Activated naive CD4-positive, alpha-beta T cell treated with anti-CD3 and anti-CD28 coated beads, Interleukin-2, amount 50 U/mL, for 72 hours (primary cell): Measurements from ENCODE around the gene CATSPER3. TPM values are rescaled to one million over a fixed set of nuclear protein-coding genes. Genes with fewer than 3 reads are reported as not detected.
A peak's percentile ranks its signal among the peaks of the same experiment; 100 is the strongest.
"Not testable (repeated sequence)": the region's sequence is repeated elsewhere in the genome, so short reads cannot be mapped to it uniquely, and the experiment has no call there.

Experiments used
- ATAC-seq, 2 donors: fragments of 150-1000 bp; cut with Tn5 transposase; 2 replicates each; pipeline ENCODE4 v1.10.0; 2021; ENCODE audit warnings: mild to moderate bottlenecking in 2 of 2, moderate library complexity in 2 of 2
- DNase-seq, 2 donors: peaks; one replicate each; pipeline ENCODE4 v3.0.0; 2021 to 2022; ENCODE audit warnings: low spot score in 2 of 2
- H3K27ac Mint-ChIP-seq, 2 donors: one replicate each; pipeline ENCODE4 v1.8.0; 2022; ENCODE audit warnings: mild to moderate bottlenecking in 2 of 2, mixed read lengths in 2 of 2
- H3K36me3 Mint-ChIP-seq, 2 donors: one replicate each; pipeline ENCODE4 v1.8.0; 2022; ENCODE audit warnings: mixed read lengths in 2 of 2
- H3K9me3 Mint-ChIP-seq, 2 donors: one replicate each; pipeline ENCODE4 v1.8.0; 2022; ENCODE audit warnings: mixed read lengths in 2 of 2
- total RNA-seq, 2 donors: library from RNA; stranded (reverse); gene quantifications; one replicate each; pipeline ENCODE4 v1.2.3, GENCODE V29; 2022

CATSPER3 gene
- total RNA-seq, 2 donors from 2014 or later: 0.23 to 0.51 TPM

GRCh38 chr5:134998068-134998467, 30.4 kb downstream of the CATSPER3 start:
- ATAC-seq, H3K9me3 Mint-ChIP-seq, DNase-seq, H3K36me3 Mint-ChIP-seq, H3K27ac Mint-ChIP-seq: not testable (repeated sequence)

GRCh38 chr5:135004376-135004775, 36.7 kb downstream of the CATSPER3 start:
- DNase-seq: no peak
- peak overlapping the region; percentile 8 to 61 for H3K27ac Mint-ChIP-seq
- no peaks in the 10 kb centered on the region for H3K9me3 Mint-ChIP-seq
- no peaks in the 10 kb centered on the region for H3K36me3 Mint-ChIP-seq
- no peak for ATAC-seq

- no peak for ATAC-seq
- Mint-ChIP-seq H3K9me3 (no peaks in the 10 kb centered on the region), H3K36me3 (no peaks in the 10 kb centered on the region), H3K27ac (peak overlapping the region in 1 of 2 donors; percentile 8)
- no peak for DNase-seq
Observed at GRCh38 chr5:135005076-135005475, 37.4 kb downstream of the CATSPER3 start.

GRCh38 chr5:135007305-135007704, 39.6 kb downstream of the CATSPER3 start:
- ATAC-seq (no peak), DNase-seq (no peak)
- no peaks in the 10 kb centered on the region for H3K9me3 Mint-ChIP-seq
- no peaks in the 10 kb centered on the region for H3K36me3 Mint-ChIP-seq
- no peak overlapping the region for H3K27ac Mint-ChIP-seq

GRCh38 chr5:135007749-135008363, 40.1 kb downstream of the CATSPER3 start:
- H3K27ac Mint-ChIP-seq: no peak overlapping the region
- H3K36me3 Mint-ChIP-seq: no peaks in the 10 kb centered on the region
- ATAC-seq (no peak), DNase-seq (no peak)
- no peaks in the 10 kb centered on the region for H3K9me3 Mint-ChIP-seq

- DNase-seq (no peak), ATAC-seq (no peak)
- Mint-ChIP-seq H3K36me3 (no peaks in the 10 kb centered on the region), H3K9me3 (no peaks in the 10 kb centered on the region), H3K27ac (no peak overlapping the region)
Observed at GRCh38 chr5:135008556-135008955, 40.8 kb downstream of the CATSPER3 start.

GRCh38 chr5:135008981-135009735, 41.5 kb downstream of the CATSPER3 start:
- no peak for DNase-seq
- Mint-ChIP-seq H3K27ac (peak overlapping the region in 1 of 2 donors; percentile 1), H3K9me3 (no peaks in the 10 kb centered on the region), H3K36me3 (no peaks in the 10 kb centered on the region)
- no peak for ATAC-seq

GRCh38 chr5:135009736-135010501, 42.2 kb downstream of the CATSPER3 start:
- H3K36me3 Mint-ChIP-seq: no peaks in the 10 kb centered on the region
- ATAC-seq: no peak
- H3K9me3 Mint-ChIP-seq: no peaks in the 10 kb centered on the region
- H3K27ac Mint-ChIP-seq: peak overlapping the region; percentile 1 to 50
- DNase-seq: no peak

- no peak for DNase-seq
- no peak for ATAC-seq
- no peaks in the 10 kb centered on the region for H3K36me3 Mint-ChIP-seq
- no peaks in the 10 kb centered on the region for H3K9me3 Mint-ChIP-seq
- peak overlapping the region in 1 of 2 donors; percentile 50 for H3K27ac Mint-ChIP-seq
Observed at GRCh38 chr5:135010502-135011354, 43.0 kb downstream of the CATSPER3 start.

- Mint-ChIP-seq H3K27ac (no peak overlapping the region), H3K9me3 (no peaks in the 10 kb centered on the region), H3K36me3 (no peaks in the 10 kb centered on the region)
- DNase-seq (no peak), ATAC-seq (no peak)
Observed at GRCh38 chr5:135011355-135012032, 43.8 kb downstream of the CATSPER3 start.

- H3K27ac Mint-ChIP-seq: no peak overlapping the region
- DNase-seq (no peak), ATAC-seq (no peak)
- no peaks in the 10 kb centered on the region for H3K9me3 Mint-ChIP-seq
- no peaks in the 10 kb centered on the region for H3K36me3 Mint-ChIP-seq
Observed at GRCh38 chr5:135012033-135012588, 44.4 kb downstream of the CATSPER3 start.

- ATAC-seq (no peak), DNase-seq (no peak)
- H3K27ac Mint-ChIP-seq: no peak overlapping the region
- no peaks in the 10 kb centered on the region for H3K9me3 Mint-ChIP-seq
- no peaks in the 10 kb centered on the region for H3K36me3 Mint-ChIP-seq
Observed at GRCh38 chr5:135012951-135013391, 45.3 kb downstream of the CATSPER3 start.

GRCh38 chr5:135013445-135013844, 45.7 kb downstream of the CATSPER3 start:
- no peaks in the 10 kb centered on the region for H3K36me3 Mint-ChIP-seq

GRCh38 chr5:135013947-135014570, 46.4 kb downstream of the CATSPER3 start:
- Mint-ChIP-seq H3K36me3 (no peaks in the 10 kb centered on the region), H3K9me3 (no peaks in the 10 kb centered on the region), H3K27ac (no peak overlapping the region)
- ATAC-seq (no peak), DNase-seq (no peak)

More at GRCh38 chr5:135013445-135013844, 45.7 kb downstream of the CATSPER3 start:
- Mint-ChIP-seq H3K27ac (no peak overlapping the region), H3K9me3 (no peaks in the 10 kb centered on the region)
- no peak for DNase-seq
- ATAC-seq: no peak

GRCh38 chr5:135015942-135016341, 48.2 kb downstream of the CATSPER3 start:
- ATAC-seq (no peak), DNase-seq (no peak)
- no peaks in the 10 kb centered on the region for H3K9me3 Mint-ChIP-seq
- no peak overlapping the region for H3K27ac Mint-ChIP-seq
- H3K36me3 Mint-ChIP-seq: no peaks in the 10 kb centered on the region
